MM.1S (cell line): Measurements from ENCODE around the gene FIP1L1.

Experiments used
- EZH2 ChIP-seq: fragments of 300-600 bp; sonication (generic); optimal IDR thresholded peaks from 2 replicates; pipeline ENCODE3; 2017; ENCODE audit warnings: low read depth, mild to moderate bottlenecking, antibody characterized with exemption, low read length, mixed read lengths
- TF ChIP-seq, protein P1 (sequence below): fragments of 300-600 bp; sonication (generic); IDR thresholded peaks from 2 replicates; pipeline ENCODE4 v1.5.1; 2016; ENCODE audit warnings: antibody characterized with exemption, low read length, mixed read lengths

DNA sequence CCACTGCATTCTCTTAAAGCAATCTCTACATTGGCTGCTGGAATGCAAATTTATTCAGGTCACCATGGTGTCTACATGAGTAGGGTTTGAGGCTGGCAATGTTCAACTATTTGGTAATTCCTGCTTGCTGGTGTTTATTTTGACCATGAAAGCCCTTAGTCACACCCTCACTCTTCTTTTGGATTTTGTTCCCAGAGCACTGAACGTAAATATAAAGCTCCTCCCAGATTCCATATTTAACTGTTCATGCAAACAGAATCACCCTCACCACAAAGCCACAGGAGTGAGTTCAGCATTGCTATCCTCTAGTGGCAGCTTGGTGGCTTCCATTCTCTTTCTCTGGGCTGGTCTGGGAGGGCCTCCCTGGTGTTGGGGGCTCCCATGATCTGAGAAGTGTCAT lies 131.0 kb downstream of the FIP1L1 start:
- TF ChIP-seq, protein P1, sequence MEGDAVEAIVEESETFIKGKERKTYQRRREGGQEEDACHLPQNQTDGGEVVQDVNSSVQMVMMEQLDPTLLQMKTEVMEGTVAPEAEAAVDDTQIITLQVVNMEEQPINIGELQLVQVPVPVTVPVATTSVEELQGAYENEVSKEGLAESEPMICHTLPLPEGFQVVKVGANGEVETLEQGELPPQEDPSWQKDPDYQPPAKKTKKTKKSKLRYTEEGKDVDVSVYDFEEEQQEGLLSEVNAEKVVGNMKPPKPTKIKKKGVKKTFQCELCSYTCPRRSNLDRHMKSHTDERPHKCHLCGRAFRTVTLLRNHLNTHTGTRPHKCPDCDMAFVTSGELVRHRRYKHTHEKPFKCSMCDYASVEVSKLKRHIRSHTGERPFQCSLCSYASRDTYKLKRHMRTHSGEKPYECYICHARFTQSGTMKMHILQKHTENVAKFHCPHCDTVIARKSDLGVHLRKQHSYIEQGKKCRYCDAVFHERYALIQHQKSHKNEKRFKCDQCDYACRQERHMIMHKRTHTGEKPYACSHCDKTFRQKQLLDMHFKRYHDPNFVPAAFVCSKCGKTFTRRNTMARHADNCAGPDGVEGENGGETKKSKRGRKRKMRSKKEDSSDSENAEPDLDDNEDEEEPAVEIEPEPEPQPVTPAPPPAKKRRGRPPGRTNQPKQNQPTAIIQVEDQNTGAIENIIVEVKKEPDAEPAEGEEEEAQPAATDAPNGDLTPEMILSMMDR: no peak
- no peak for TF ChIP-seq EZH2
